ACC112 (cell line): ENCODE measurements around the gene GPD1.
A peak's percentile ranks its signal among the peaks of the same experiment; 100 is the strongest.

ENCODE experiments used
- H2AFZ ChIP-seq: fragments of 200-600 bp; sonication (generic); one replicate; pipeline ENCODE4 v1.6.0; 2017; ENCODE audit warnings: antibody characterized with exemption, low read length; ENCODE audit not compliant: unreplicated experiment
- H3K27ac ChIP-seq: fragments of 200-600 bp; sonication (generic); 2 replicates; pipeline ENCODE4 v1.5.1; 2014; ENCODE audit warnings: low read depth, mild to moderate bottlenecking, antibody characterized with exemption, low read length, moderate library complexity
- H3K27me3 ChIP-seq: fragments of 200-600 bp; sonication (generic); 2 replicates; pipeline ENCODE4 v1.6.1; 2014; ENCODE audit warnings: mild to moderate bottlenecking, antibody characterized with exemption, low read length, moderate library complexity, mixed read lengths; ENCODE audit not compliant: insufficient read depth
- H3K36me3 ChIP-seq: fragments of 200-600 bp; sonication (generic); 2 replicates; pipeline ENCODE4 v1.6.1; 2016; ENCODE audit warnings: mild to moderate bottlenecking, antibody characterized with exemption, low read length, moderate library complexity, mixed read lengths; ENCODE audit not compliant: insufficient read depth
- H3K4me1 ChIP-seq: fragments of 200-600 bp; sonication (generic); one replicate; pipeline ENCODE4 v1.6.1; 2016; ENCODE audit warnings: low read length, mixed read lengths; ENCODE audit not compliant: insufficient read depth, unreplicated experiment, control insufficient read depth
- H3K4me3 ChIP-seq: fragments of 200-600 bp; sonication (generic); 2 replicates; pipeline ENCODE4 v1.5.1; 2014; ENCODE audit warnings: mild to moderate bottlenecking, low read depth, low read length
- H3K79me2 ChIP-seq: fragments of 200-600 bp; sonication (generic); one replicate; pipeline ENCODE4 v1.6.0; 2016; ENCODE audit warnings: low read length; ENCODE audit not compliant: control insufficient read depth, unreplicated experiment, insufficient read depth

Gene GPD1

DNA sequence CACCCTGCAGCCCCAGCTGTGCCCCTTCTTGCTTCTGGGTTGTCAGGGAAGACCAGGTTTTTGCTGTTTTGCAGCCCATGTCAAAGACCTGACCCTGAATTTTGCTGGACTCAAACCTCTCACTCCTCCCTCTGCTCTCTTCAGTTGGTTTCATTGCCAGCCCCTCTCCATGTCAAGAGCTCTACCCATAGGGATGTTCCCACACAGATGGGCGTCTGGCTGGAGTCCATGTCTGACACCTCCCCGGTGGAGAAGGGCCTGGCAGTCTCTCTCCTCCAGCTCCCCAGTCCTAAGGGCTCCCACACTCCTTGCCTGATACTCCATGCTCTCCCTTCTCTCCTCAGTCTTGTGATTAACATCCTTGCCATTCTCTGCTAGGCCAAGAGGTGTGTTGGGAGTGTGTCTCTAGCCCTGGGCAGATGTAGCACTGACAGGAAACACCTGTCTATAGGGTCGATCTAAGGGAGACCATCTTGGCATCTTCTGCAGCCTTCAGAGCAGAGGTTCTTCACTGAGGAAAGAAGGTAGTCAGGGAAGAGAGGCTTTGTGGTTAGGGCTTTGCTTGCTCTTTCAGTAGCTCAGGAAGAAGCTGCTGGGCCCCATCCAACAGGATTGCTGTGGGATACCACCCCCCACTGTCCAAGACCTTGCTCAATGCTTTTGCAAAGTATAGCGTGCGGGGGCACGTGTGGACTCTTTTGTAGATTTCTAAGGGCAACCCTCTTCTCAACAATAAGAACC, 41.7 kb upstream of the GPD1 start:
- Histone ChIP-seq H3K27ac (no peak overlapping the region), H3K36me3 (no peaks in the 10 kb centered on the region), H3K4me1 (peaks cover 13% of the 10 kb centered on the region), H3K4me3 (no peak overlapping the region), H3K79me2 (no peaks in the 10 kb centered on the region), H3K27me3 (peaks cover under 1% of the 10 kb centered on the region; the same call in 1 of the 2 replicates), H2AFZ (no peak overlapping the region)

DNA sequence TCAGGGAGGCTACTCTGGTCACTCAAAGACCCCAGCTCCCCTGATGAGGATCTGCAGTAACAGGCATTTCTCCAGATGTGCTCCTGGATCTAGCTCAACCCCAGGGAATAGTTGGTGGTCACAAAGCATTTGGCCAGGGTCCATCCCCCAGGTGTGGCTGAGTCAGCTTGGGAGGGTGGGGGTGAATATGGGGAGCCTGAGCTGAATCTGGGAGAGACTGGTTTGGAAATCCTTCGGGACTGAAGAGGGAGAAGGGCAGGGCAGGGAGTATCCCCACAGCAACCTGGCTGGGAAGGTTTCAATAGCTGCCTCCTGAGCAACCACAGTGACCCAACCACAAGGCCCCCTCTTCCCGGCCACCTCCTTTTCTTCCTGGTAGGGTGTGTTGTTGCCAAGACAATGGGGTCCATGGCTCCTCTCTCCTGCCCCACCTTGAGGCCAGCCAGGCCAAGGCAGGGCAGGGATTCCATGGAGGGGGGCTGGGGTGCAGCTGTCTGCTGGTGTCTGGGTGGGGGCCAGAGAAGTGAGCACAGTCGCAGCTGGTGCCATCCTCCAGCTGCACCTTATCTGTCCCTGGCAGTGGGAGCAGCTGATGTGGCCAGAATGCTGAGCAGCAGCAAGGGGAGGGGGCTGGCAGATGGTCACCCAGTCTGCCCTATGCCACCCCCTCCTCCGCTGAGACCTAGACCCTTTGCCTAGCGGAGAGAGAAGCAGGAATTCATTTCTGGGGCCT, 40.9 kb upstream of the GPD1 start:
- no peak overlapping the region for H3K27ac ChIP-seq
- H3K36me3 ChIP-seq = no peaks in the 10 kb centered on the region
- no peaks in the 10 kb centered on the region for H3K27me3 ChIP-seq
- H3K4me3 ChIP-seq = no peak overlapping the region
- H2AFZ ChIP-seq = no peak overlapping the region
- peaks cover 13% of the 10 kb centered on the region for H3K4me1 ChIP-seq
- no peaks in the 10 kb centered on the region for H3K79me2 ChIP-seq

DNA sequence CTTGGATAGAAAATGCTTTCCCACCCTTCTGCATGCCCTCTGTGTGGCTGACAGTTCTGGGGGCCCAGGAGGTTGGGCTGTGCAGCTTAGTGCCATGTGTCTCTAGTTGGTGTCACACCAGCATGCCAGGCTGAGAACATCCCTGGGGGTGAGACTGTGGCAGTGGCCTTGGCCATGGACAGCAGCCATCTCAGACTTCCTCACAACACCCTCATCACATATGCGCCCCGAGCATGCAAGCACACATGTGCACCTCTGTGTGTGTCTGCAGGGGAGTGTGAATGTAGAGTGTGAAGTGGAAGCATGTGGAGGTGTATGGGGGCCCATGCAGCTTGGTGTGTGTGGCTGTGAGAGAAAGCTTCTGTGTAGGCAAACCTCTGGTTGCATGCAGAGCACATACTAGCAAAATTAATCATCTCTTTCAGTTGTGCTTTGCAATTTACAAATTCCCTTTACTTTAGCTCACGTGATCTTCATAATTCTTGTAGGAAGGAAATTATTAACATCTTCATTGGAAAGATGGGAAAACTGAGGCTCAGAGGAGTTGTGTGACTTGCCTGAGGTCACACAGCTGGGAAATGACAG, 38.0 kb upstream of the GPD1 start:
- Histone ChIP-seq H3K36me3 (no peaks in the 10 kb centered on the region), H3K27me3 (no peaks in the 10 kb centered on the region), H2AFZ (no peak overlapping the region), H3K27ac (peak overlapping the region; percentile 52), H3K79me2 (no peaks in the 10 kb centered on the region), H3K4me1 (peaks cover 15% of the 10 kb centered on the region), H3K4me3 (no peak overlapping the region)

DNA sequence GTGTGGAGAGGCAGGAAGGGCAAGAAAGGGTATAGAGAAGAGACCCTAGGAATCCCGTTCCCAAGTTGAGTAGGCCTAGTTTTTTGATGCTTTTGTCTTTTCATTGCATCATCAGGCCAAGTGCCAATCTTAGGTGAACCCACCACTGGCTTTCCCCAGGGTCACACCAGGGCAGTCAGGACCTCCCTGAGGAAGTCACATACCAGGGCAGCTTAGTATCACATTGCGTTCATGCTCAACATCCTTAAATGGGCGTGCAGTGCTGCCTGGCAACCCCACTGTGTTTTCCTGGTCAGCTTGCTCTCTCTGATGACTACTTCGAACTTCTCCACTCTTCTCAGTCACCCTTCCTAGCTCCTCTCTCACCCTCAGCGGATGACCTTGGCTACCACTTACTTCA, 37.4 kb upstream of the GPD1 start:
- Histone ChIP-seq H2AFZ (no peak overlapping the region), H3K27me3 (no peaks in the 10 kb centered on the region), H3K27ac (peak overlapping the region; percentile 65), H3K36me3 (no peaks in the 10 kb centered on the region), H3K79me2 (no peaks in the 10 kb centered on the region), H3K4me1 (peaks cover 17% of the 10 kb centered on the region), H3K4me3 (no peak overlapping the region)

DNA sequence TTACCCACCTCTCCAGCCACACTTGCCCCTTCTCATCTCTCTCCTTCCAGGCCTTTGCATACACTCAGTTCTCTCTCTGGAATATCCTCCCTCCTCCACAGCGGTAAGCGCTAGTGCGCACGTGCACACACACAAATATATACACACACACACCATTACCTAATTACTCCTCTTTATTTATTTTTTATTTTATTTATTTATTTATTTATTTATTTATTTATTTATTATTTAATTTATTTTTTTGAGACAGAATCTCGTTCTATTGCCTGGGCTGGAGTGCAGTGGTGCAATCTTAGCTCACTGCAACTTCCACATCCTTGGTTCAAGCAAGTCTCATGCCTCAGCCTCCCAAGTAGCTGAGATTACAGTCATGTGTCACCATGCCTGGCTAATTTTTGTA, 34.7 kb upstream of the GPD1 start:
- Histone ChIP-seq H3K79me2 (no peaks in the 10 kb centered on the region), H3K4me3 (no peak overlapping the region), H3K27ac (no peak overlapping the region), H3K4me1 (peaks cover 17% of the 10 kb centered on the region), H3K27me3 (no peaks in the 10 kb centered on the region), H3K36me3 (no peaks in the 10 kb centered on the region), H2AFZ (no peak overlapping the region)

DNA sequence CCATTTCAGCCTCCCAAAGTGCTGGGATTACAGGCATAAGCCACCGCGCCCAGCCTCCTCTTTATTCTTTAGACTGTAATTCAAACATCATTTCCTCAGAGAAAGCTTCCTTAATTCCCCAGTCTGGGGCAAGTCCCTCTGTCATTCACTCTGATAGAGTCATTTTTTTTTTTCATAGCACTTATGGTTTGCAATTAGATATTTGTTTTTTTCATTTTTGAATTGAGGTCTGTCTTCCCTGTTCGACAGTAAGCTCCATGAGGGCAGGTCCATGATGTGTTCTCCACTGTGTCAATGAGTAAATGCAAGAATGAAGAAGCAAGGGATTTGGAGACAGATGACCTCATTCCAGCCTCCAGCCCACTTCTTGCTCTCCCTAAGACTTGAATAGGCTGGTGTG, 34.3 kb upstream of the GPD1 start:
- H3K27me3 ChIP-seq = no peaks in the 10 kb centered on the region
- peaks cover 17% of the 10 kb centered on the region for H3K4me1 ChIP-seq
- H2AFZ ChIP-seq = no peak overlapping the region
- H3K4me3 ChIP-seq = no peak overlapping the region
- no peaks in the 10 kb centered on the region for H3K36me3 ChIP-seq
- no peak overlapping the region for H3K27ac ChIP-seq
- H3K79me2 ChIP-seq = no peaks in the 10 kb centered on the region

DNA sequence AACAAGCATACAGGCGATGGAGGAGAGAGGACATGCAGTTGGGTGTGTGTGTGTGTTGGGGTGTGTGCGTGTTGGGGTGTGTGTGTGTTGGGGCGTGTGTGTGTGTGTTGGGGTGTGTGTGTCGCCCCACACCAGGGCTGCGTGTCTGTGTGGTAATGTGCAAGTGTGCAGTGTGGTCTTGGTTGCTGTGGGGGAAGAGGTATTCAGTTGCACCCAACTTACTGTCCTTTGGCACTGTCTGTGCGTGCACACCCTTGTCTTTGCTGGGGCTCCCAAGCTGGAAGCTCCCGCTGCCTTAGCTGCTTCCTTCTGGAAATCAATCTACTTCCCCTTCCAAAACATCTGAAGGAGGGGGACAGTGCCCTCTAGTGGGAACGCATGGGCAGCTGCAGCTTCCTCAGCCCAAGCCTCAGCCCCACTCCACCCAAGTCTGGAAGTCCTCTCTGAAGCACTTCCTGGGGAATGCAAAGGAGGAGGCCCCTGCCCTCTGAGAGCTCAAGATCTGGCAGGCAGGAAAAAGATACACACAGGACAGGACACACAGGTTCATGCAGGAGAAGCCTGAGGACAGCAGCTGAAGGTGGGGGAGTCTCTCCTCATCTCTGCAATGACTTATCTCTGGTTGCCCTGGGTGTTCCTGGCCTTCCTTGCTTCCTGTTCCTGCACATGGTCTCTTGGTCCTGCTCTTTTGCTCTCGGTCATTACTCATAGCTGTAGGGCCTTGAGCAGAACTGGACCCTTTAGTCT, 33.3 kb upstream of the GPD1 start:
- H3K79me2 ChIP-seq = no peaks in the 10 kb centered on the region
- H3K27me3 ChIP-seq = no peaks in the 10 kb centered on the region
- H3K4me3 ChIP-seq = no peak overlapping the region
- H3K36me3 ChIP-seq = no peaks in the 10 kb centered on the region
- H3K4me1 ChIP-seq = peaks cover 20% of the 10 kb centered on the region
- H2AFZ ChIP-seq = peak overlapping the region; percentile 33
- no peak overlapping the region for H3K27ac ChIP-seq

DNA sequence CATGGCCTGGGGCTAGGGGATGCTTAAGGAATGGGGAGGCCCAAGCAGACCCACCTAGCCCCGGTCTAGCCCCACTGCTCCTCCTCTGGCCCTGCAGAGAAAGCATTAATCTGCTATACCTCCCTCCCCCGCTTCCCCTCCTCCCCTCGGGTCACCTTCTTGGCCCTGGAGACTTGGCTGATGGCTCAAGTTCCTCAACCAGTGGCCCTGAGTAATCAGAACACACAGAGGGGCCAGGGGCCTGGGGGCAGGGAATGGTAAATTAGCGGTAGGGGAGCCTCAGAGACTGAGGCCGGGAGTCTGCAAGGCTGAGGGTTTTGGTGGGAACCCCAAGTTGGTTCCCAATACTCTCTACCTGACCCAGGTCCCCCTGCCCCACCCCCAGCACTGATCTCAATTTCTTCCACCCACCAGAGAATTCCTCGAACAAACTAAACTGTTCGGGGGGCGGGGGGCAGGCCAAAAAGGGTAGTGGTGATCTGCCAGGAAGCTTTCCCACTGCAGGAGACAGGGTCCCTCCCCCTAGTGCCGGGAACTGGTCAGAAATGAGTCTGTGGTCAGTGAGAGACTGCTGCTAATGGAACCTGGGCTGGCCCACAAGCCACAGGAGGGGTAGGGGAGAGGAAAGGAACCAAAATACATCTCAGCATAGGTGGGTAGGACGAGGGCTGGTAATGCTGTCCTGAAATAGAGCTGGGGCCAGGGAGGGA, 31.5 kb upstream of the GPD1 start:
- Histone ChIP-seq H3K79me2 (no peaks in the 10 kb centered on the region), H3K27ac (no peak overlapping the region), H3K36me3 (no peaks in the 10 kb centered on the region), H3K4me3 (no peak overlapping the region), H2AFZ (no peak overlapping the region), H3K27me3 (no peaks in the 10 kb centered on the region), H3K4me1 (peaks cover 9% of the 10 kb centered on the region)

DNA sequence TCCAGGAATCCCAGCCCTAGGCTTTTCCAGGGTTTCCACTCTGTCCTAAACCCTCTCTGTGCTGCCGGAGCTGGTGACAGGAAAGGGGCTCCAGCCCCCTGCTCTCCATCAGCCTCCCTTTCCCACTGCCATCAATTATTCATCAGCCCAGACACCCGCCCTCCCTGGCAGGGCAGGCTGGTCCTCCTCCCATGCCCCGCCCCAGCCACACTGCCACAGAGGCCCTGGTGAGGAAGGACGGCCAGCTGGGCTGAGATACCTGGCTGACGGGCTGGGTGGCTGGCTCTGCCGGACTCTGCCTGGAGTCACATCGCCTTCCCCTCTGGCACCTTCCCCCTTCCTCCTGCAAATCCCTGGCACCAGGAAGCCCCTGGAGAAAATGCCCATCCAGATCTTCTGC, 30.6 kb upstream of the GPD1 start:
- Histone ChIP-seq H3K79me2 (no peaks in the 10 kb centered on the region), H3K27me3 (no peaks in the 10 kb centered on the region), H3K27ac (no peak overlapping the region), H3K36me3 (no peaks in the 10 kb centered on the region), H3K4me3 (no peak overlapping the region), H2AFZ (no peak overlapping the region), H3K4me1 (peaks cover 9% of the 10 kb centered on the region)

DNA sequence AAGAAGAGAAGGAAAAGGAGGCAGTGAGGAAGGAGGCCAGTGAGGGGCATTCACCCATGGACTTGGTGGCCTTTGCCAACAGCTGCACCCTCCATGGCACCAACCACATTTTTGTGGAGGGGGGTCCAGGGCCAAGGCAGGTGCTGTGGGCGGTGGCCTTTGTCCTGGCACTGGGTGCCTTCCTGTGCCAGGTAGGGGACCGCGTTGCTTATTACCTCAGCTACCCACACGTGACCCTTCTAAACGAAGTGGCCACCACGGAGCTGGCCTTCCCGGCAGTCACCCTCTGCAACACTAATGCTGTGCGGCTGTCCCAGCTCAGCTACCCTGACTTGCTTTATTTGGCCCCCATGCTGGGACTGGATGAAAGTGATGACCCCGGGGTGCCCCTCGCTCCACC, 30.1 kb upstream of the GPD1 start:
- Histone ChIP-seq H3K27ac (no peak overlapping the region), H3K4me3 (no peak overlapping the region), H3K27me3 (no peaks in the 10 kb centered on the region), H2AFZ (no peak overlapping the region), H3K4me1 (peaks cover 9% of the 10 kb centered on the region), H3K36me3 (no peaks in the 10 kb centered on the region), H3K79me2 (no peaks in the 10 kb centered on the region)
